NCI-H82 treated with DMSO at 0.1 percent for 48 hours (cell line): ENCODE measurements around the gene CEP68.
"Not testable (repeated sequence)": the region's sequence is repeated elsewhere in the genome, so short reads cannot be mapped to it uniquely, and the experiment has no call there.

Source experiments
- DNase-seq: peaks from one replicate; lab custom pipeline; 2025; ENCODE audit not compliant: unreplicated experiment; lab: John Stamatoyannopoulos, UW

The CEP68 gene

DNA sequence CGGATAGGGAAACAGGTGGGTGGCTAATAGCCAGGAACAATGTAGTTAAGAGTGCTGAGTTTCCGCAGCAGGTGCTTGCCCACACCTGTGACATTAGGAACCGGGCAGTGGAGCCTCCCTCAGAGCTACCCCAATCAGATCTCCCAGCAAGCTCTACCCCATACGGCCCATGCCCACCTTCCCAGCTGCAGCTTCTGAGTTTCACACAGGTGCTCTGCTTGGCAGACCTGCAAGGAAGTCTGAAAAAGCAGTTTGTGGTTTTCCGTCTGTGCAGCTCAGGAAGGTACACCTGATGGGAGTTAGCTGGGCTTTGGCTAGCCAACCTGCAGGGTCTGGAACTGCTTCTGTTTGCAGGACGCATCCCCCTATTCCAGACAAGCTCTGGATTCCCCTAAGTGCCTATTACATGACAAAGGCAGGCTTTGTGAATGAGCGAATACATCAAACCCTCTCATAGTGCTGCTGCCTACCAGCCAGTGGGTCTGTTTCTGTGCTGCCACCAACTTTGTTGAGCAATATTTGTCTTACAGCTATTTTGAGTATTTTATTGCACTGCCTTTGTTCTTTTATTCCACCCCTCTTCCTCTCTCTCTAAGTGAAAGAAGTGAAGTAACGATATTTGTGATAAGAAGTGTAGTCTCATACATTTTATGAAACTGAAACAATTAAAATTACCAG lies 24.7 kb upstream of the CEP68 start:
- DNase-seq, result no peak

DNA sequence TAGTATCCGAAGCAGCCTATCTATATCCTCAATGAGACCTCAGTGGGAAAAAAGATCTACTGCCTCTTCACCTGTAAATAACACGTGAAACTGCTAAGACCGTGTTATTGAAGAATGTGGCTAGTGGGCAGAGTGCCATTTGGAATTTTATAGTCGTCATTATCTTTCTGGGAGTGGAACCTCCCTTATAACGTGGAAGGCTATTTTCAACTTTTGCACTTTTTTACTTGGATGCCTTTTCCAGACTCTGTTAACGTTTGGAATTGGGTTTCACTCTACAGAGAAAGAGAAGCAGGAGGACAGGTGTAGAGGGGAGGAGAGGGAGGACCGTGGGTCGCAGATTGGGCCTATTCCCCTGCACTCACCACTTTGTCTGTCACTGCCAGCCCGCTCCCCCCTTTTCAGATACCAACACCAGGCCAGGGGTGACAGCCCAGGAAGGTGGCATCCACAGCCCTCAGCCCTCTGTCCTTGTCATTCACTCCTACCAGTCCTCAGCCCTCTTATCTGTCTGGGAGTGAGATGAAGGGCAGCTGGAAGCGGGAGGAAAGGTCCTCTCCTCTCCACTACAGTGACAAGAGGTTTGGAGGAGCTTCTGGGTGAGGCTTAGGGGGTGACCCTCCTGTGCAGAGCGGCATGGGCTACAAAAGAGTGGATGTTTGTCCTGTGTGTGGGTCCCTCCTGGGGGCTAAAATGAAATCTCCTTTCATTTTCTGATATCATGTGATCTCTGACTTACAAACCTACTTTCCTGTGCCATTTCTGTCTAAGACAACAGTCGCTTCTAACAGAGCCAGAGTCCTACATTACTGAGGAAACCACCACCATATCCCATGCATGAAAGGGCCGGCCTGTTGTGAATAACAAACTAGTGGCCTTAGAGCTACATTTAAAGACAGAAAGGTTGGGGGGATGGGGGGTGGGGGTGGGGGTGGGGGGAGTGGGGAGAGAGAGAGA lies 23.9 kb upstream of the CEP68 start:
- no peak for DNase-seq

DNA sequence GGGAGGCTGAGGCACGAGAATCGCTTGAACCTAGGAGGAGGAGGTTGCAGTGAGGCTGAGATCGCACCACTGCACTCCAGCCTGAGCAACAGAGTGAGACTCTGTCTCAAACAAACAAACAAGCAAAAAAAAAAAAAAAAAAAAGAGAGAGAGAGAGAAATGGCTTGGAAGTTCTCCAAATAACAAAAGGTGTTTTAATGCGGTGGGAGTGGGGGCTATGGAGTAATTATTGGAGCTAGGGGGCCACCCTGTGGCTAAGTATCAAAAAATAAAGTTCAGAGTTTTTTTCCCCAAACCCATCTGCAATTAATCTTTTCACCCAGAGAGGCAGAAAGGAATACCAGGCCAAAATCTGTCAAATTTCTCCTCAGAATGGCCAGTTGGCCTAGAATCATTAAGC lies 23.0 kb upstream of the CEP68 start:
- DNase-seq, result no peak

DNA sequence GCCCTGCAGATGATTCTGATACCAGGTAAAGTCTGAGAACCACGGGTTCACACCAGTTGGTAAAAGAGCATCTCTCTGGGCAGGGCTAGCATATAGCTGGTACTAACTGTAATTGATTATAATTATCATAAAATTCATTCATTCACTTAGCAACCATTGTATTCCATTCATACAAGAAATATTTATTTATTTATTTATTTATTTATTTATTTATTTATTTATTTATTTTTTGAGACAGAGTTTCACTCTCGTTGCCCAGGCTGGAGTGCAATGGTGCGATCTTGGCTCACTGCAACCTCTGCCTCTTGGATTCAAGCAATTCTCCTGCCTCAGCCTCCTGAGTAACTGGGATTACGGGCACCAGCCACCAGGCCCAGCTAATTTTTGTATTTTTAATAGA lies 22.5 kb upstream of the CEP68 start:
- not testable (repeated sequence) for DNase-seq

DNA sequence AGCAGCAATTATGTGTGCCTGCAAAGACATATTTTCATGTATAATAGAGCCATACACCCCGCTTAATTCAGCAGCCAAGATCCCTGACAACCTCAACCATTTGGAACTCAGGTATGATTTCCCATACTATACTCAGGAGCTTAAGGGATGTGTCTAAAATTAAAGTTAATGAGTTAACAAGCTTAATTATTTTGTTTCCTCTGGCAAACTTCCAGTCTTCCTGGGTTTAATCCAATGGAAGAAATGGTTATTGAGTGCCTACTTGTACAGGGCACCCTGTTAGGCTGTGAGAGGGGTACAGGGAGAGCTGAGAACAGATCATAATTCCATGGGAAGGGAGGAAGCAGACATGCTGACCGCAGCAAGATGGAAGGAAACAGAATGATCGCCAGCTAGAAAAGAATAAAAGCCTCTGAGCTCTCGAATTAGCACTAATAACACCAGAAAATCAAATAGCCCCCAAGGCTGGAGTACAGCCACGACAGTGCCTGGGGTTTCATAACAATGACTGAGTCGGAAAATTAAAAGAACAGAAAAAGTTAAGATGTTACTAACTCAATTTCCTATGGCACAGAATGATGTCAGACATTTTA lies 20.8 kb upstream of the CEP68 start:
- no peak for DNase-seq

DNA sequence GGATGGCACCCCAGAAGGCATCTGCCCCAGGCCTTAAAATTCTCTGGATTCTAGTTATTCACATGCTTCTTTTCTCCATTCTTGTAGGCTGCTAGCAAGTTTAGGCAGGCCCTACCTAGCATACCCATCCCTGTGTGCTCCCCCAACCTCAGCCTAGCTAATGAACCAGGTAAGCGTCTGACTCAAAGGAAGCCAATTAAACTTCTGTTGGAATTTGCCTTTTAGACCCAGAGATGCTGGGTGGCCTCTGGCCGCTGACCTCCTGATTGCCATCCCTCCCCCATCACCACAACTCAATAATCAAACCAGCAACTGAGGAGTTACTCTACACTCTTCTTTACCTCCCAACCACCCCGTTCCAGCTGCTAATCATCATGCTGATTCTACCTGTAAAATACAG lies 19.0 kb upstream of the CEP68 start:
- no peak for DNase-seq

DNA sequence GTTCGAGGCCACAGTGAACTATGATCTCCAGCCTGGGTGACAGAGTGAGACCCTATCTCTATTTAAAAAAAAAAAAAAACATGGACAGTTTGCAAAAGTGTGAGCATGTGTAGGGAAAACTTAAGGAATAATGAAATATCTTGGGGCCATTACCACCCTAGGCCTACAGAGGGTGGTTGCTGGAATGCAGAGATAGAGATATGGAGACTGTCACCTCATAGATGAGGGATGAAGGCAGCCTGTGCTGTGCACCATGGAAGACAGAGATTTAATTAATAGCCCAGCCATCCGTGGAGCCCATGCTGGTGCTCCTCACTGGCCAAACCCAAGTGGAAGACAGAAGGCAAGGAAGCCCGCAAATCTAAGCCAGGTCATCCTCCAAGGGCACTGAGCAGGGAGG lies 16.6 kb upstream of the CEP68 start:
- no peak for DNase-seq

DNA sequence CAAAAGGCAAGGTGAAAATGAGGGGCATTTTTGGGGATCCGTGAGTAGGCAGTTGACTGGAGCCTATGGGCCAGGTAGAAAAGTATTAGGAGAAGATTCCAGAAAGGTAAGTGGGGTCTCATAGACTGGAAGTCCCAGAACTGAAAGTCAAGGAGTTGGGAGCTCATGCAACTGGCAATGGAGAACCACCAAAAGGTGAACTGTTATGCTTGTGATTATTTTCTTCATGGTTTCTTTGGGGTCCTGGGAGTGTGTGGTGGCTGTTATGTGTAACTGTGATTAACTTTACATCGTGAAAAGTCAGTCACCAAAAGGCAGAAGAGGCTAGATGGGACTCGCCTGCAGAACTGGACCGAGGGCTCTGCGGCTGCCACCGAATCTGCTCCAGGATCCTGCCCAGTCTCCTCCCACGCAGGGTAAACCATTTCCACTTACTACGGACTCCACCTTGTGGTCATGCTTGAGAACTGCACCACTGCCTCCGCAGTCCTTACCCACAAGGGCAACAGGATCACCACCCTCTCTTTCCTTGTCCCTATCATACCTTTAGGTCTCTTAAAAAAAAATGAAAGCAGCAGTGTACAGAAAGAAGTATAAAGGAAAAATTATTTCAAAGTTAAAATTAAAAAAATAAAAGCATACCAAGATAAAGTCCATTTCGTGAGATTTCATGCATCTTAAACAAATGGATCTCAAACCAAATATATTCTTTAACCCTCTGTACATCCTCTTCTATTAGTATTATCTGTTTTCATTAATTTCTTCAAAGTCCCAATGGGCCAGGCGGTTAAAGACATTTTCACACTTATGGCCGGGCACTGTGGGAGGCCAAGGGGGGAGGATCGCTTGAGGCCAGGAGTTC lies 15.6 kb upstream of the CEP68 start:
- peak; percentile 78 for DNase-seq

DNA sequence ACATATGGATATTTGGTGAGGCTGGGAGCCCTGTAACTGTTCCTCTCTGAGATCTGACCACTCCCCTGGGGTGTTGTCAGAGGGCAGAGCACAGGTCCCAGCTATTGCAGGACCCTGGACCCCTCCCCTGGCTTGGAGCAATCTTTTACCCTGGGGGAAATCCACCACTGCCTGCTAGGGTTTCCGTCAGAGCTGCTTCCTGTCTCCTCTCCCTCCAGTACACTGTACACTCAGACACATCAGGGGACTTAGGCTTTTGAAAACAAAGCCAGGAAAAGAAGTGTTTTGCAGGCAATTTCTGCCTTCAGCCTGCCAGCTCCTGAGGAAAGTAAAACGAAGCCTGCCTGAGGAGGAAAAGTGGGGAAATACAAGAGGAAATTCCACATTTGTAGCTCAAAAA lies 13.2 kb upstream of the CEP68 start:
- DNase-seq, result no peak

DNA sequence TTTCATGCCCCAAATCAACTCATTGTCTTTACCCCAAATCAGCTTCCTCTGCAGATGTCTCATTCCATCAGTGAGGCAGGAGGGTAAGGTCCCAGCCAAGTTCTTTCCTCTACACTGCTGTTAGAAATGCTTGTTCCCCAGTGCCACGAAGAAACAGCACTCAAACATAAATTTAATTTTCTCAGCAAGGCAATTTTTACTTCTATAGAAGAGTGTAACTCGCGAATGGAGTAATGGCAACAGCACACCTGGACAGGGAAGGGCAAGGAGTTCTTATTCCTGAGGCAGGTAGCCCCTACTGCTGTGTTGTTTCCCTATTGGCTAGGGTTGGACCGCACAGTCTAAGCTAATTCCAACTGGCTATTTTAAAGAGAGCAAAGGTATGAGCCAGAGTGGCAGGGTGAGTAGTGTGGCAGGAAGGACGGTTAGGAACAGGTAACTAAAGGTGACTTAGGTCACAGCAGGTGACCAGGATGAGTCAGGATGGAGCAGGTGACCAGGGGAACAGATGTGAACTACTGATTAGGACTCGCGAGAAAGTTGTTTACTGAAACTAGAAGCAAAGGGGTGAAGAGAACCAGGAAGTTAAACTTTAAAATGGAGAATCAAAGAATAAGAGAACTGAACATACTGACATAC lies 12.0 kb upstream of the CEP68 start:
- no peak for DNase-seq

DNA sequence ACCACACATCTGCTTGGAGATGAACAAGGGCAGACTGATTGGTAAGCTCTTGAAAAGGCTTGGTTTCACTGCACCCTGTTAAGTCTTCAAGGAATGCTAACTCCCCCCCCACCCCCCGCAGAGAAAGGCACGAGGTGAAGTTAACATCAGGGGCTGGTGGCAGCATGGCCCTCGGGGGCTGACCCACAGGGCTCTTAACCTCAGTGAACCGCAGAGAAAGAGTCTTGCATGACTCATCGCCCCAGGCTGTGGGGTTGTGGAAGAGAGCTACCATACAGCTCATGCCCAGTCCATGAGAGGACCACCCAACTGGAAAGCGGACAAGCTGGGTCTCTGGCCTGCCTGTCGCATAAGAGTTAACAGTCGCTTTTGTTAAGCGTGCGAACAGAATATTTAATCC lies 10.6 kb upstream of the CEP68 start:
- DNase-seq, result no peak

DNA sequence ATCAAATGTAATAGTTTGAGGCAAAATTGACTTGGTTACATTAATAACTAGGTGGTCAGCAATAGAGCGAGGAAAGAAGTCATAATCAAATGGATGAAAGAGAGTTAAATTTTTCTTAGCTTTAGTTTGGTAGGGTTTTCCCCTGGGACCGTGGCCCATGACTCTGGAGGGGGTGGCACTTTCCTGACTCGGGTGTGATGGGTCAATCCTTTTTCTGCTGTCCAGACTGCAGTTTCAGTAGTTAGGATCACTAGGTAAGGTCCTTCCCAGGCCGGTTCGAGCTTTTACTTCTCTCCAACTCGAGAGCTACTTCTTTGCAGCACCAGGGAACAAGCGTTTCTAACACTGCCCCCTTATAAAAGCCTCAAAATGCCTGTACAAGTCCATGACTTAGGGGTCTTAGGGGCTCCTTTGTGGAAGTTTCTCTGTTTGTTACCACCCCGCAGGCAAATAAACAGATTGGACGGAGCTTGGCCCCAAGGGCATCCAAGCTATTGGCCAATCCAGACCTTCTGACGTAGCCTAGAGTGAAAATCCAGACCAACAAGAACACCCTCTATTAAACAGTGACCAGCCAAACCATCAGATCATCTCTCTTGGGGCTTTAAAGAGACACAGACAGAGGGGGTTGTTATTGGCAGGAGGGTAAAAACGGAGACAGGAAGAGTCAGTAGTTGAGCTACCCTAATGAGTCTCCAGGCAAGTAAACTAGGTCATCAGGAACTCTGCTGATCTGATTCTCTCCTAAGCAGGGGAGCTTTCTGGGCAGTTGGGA lies 9.4 kb upstream of the CEP68 start:
- DNase-seq, result no peak

DNA sequence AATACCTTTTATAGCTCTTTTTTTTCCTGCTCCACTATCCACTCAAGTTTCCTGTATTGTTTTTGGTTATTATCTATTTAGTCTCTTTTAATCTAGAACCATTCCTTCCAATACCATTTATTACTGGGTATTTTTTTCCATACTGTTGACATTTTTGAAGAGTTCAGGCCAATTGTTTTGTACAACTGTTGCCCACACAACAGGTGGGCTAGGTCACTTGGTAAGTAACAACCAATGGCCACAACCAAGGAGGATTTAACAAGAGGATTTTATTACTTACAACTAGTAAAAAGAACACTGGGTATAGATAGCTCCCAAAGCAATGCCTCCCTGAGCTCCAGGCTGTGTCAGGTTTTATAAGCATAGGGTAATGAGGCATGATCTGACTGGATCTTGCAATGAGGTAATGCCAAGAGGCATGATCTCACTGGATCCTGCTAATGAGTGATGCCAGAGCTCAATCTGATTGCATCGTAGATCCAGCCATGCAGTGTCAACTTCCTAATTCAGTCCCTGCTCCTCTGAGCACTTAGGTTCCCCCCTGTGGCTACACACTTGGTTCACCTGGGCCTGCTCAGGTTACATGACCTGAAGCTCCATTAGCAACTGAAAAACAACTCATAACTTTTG lies 7.1 kb upstream of the CEP68 start:
- no peak for DNase-seq

DNA sequence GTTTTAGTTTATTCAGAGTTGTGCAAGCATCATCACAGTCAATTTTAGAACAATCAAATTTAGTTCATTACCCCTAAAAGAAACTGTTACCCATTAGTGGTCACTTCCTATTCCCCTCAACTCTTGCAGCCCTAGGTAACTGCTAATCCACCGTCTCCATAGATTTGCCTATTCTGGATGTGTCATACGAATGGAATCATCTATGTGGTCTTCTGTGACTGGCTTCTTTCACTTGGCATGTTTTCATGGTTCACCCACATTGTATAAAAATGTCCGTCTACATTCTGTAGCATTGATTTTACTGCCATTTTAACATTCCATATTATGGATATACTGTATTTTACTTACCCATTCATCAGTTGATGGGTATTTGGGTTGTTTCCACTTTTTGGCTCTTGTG lies 5.3 kb upstream of the CEP68 start:
- no peak for DNase-seq

DNA sequence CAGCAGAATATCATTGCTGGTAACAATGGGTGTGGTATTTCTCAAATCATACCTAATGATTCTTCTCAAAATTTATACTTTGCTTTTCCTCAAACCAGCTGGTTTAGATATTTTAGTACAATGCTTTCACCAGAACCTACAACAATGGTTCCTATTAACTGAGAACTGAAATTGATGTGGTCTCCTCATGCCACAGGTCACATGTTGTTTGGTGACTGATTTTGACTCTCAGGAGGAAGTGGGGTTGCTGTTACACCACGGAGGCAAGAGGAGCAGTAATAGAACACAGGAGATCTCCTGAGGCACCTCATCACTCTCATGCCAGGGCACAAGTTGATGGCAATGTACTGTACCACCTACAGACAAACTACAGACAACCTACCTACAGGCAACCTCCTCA lies 3.0 kb upstream of the CEP68 start:
- no peak for DNase-seq

DNA sequence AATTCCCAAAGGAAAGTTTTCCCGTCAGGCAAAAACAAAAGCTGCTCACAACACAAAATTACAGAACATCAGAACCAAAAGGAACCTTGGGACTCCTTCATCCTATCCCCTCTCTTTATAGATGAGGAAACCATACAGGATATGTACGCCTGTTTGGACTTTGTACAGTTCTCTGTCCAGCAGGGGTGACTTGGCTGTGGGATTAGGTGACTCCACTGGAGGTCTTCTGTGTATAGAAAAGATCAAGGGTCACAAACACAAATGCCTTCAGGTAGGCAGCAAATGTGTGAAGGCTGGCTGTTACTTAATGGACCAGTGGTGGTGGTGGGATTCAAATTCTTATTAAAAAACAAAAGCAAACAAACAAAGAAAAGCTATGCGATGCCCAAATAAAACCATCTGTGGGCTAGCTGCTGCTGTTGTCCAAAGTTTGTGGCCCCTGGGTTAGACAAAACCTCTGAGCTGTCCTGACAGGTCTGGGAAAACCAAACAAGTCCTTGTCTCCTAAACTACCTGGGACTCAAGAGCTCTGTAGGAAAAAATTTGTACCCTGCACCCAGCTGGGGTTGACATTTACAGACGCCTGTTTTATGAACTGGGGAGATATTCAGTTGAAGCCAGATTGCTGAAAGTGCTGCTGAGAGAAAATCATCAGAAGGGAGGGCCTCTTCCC lies 1.3 kb upstream of the CEP68 start:
- DNase-seq, result no peak

DNA sequence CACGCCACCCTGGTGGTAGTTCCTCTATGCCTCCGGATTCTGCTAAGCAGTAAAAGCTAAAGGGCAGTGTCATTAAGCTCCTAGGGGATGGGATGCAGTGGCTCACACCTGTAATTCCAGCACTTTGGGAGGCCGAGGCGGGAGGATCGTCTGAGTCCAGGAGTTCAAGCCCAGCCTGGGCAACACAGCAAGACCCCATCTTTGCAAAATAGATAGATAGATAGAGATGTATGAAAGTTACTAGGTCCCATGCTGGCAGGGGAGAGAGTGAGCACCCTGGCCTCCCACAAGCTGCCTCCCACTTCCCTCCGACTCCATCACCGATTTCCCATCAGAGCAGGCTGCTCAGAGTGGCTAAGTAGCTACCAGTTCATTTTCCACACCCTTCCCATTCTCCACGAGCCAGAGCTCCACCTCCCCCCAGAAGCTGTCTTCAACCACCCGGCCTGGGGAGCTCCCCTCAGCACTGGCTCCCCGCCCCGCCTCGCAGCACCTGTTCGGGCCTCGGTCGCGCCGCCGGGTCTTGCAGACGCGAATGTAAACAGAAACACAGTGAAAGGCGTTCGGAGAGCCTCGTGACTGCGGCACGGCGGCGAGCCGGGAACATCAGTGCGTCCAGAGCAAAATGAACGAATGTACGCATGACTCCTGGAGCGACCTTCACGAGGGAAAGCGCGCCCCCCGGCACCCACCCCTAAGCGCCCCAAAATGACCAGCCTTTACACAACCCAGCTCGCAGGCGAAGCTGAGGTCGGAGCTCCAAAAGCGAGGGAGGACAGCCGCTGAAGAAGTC lies 598 bp upstream of the CEP68 start:
- DNase-seq, result no peak

DNA sequence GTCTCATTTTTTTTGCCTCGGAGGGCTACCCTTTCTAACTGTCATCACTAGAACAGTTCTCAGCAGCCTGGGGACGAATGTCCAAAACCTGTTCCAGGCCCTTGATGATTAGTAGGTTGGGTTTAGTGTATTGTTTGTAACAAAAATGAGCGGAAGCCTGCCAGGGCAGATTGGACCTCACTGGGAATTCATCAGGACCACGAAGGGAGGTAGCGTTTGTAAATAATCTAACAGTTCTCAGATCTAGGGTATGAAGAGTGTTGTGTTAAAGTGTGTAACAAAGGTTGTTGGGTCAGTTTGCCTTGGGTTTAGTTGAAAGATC lies 799 bp downstream of the CEP68 start:
- no peak for DNase-seq
